GM23338 (cell line): ENCODE measurements around the gene C2orf15.

Experiments
- CREB1 ChIP-seq: fragments of 250-450 bp; sonication (Bioruptor Pico); IDR thresholded peaks from 2 replicates; pipeline ENCODE4 v1.5.0; 2020; ENCODE audit warnings: low read depth, mild to moderate bottlenecking, moderate library complexity
- EZH2phosphoT487 ChIP-seq: fragments of 200-600 bp; sonication (generic); IDR thresholded peaks from one replicate; pipeline ENCODE4 v1.8.1; 2018; ENCODE audit warnings: antibody characterized with exemption; ENCODE audit not compliant: unreplicated experiment
- POLR2AphosphoS5 ChIP-seq: IDR thresholded peaks from 2 replicates; pipeline ENCODE4 v1.6.1; 2016; ENCODE audit warnings: antibody characterized with exemption, low read depth
- ZNF114 ChIP-seq: fragments of 250-450 bp; sonication (Bioruptor Pico); IDR thresholded peaks from 2 replicates; pipeline ENCODE4 v1.5.0; 2020; ENCODE audit warnings: mild to moderate bottlenecking, moderate library complexity
- TF ChIP-seq, protein P1 (sequence below), 2 experiments: fragments of 200-600 bp in 1 of 2; sonication (generic) in 1 of 2; conservative IDR thresholded peaks; 2 replicates each; pipeline versions ENCODE4 v1.5.1 to v1.6.1; 2016 to 2017; ENCODE audit warnings: antibody characterized with exemption in 2 of 2, low read depth in 2 of 2, mild to moderate bottlenecking in 2 of 2, moderate library complexity in 1 of 2

DNA sequence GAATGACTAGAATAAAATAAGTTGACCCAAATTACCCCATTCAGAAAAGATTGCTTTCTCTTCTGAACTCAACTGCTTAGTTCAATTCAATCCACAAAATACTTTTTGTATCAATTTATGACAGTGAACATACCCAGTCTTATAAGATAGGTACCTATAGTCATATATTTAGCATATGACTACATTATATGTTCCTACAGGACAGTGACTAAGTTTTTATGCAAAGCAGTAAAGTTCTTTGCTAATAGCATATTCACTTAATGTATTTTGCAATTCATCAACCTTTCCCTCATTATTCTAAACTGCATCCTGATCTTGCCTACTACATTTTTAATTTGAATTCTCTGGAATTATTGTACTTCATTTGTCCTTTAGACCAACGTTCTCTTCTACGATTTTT, 30.3 kb upstream of the C2orf15 start:
- TF ChIP-seq ZNF114 (CRISPR knock-in tag) (no peak), POLR2AphosphoS5 (no peak), CREB1 (CRISPR knock-in tag) (no peak), EZH2phosphoT487 (no peak)
- TF ChIP-seq, protein P1, sequence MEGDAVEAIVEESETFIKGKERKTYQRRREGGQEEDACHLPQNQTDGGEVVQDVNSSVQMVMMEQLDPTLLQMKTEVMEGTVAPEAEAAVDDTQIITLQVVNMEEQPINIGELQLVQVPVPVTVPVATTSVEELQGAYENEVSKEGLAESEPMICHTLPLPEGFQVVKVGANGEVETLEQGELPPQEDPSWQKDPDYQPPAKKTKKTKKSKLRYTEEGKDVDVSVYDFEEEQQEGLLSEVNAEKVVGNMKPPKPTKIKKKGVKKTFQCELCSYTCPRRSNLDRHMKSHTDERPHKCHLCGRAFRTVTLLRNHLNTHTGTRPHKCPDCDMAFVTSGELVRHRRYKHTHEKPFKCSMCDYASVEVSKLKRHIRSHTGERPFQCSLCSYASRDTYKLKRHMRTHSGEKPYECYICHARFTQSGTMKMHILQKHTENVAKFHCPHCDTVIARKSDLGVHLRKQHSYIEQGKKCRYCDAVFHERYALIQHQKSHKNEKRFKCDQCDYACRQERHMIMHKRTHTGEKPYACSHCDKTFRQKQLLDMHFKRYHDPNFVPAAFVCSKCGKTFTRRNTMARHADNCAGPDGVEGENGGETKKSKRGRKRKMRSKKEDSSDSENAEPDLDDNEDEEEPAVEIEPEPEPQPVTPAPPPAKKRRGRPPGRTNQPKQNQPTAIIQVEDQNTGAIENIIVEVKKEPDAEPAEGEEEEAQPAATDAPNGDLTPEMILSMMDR (conservative IDR thresholded peaks at IDR 0.05; ENCODE audit: low read depth in 2 of 2), result no peak
